Endothelial cell of umbilical vein (primary cell): ENCODE results near the gene FBXO5.

Experiments used
- EZH2 ChIP-seq: IDR thresholded peaks from 2 replicates; pipeline ENCODE4 v1.6.1; 2012; ENCODE audit warnings: borderline replicate concordance, low read depth, mild to moderate bottlenecking, moderate library complexity, low read length, inconsistent platforms; ENCODE audit not compliant: severe bottlenecking
- GATA2 ChIP-seq: IDR thresholded peaks from 2 replicates; pipeline ENCODE4 v1.7.0; 2011; ENCODE audit warnings: low read depth, mild to moderate bottlenecking, moderate library complexity, mixed read lengths, low read length; ENCODE audit not compliant: insufficient read length, insufficient read depth
- MYC ChIP-seq: IDR thresholded peaks from one replicate; pipeline ENCODE4 v1.6.1; 2011; ENCODE audit warnings: mild to moderate bottlenecking, low read depth, low read length
- POLR2AphosphoS5 ChIP-seq: IDR thresholded peaks from 2 replicates; pipeline ENCODE4 v1.6.1; 2012; ENCODE audit warnings: low read depth, mild to moderate bottlenecking, control low read depth, low read length, moderate library complexity; ENCODE audit not compliant: insufficient read depth
- TF ChIP-seq, protein P1 (sequence below), 2 donors: IDR thresholded peaks; 1 replicate in 1 of 2; 2 replicates in 1 of 2; pipeline ENCODE4 v1.5.1; 2011; ENCODE audit warnings: low read length in 2 of 2, mild to moderate bottlenecking in 2 of 2, moderate library complexity in 2 of 2, control low read depth in 1 of 2, inconsistent platforms in 1 of 2, low read depth in 1 of 2; ENCODE audit not compliant: insufficient read depth in 1 of 2; ENCODE audit errors: extremely low read depth in 1 of 2
- TF ChIP-seq, protein P2 (sequence below): IDR thresholded peaks from 2 replicates; pipeline ENCODE4 v1.6.1; 2011; ENCODE audit not compliant: insufficient read depth, insufficient read length

DNA sequence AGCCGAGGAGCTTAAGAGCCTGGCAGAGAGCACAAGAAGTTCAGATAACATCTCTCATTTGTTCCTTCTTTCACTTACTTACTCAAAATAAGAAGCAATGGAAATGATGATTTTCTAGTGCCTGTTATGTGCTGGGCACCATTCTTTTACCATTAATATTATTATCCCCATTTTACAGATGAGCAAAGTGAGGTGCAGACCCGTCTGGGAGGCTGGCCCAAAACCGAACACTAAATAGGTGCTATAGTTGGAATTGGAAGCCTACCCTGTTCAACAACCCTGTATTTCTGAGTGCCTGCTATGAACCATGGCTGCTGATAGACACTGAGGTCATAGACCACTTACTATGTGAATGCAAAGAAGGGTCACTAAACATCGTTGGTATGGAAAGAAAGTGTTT lies 44.6 kb upstream of the FBXO5 start:
- TF ChIP-seq, protein P1, sequence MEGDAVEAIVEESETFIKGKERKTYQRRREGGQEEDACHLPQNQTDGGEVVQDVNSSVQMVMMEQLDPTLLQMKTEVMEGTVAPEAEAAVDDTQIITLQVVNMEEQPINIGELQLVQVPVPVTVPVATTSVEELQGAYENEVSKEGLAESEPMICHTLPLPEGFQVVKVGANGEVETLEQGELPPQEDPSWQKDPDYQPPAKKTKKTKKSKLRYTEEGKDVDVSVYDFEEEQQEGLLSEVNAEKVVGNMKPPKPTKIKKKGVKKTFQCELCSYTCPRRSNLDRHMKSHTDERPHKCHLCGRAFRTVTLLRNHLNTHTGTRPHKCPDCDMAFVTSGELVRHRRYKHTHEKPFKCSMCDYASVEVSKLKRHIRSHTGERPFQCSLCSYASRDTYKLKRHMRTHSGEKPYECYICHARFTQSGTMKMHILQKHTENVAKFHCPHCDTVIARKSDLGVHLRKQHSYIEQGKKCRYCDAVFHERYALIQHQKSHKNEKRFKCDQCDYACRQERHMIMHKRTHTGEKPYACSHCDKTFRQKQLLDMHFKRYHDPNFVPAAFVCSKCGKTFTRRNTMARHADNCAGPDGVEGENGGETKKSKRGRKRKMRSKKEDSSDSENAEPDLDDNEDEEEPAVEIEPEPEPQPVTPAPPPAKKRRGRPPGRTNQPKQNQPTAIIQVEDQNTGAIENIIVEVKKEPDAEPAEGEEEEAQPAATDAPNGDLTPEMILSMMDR (IDR thresholded peaks at IDR 0.05; ENCODE audit: extremely low read depth in 1 of 2, insufficient read depth in 1 of 2, low read depth in 1 of 2, low read length in 2 of 2), result no peak
- TF ChIP-seq, protein P2, sequence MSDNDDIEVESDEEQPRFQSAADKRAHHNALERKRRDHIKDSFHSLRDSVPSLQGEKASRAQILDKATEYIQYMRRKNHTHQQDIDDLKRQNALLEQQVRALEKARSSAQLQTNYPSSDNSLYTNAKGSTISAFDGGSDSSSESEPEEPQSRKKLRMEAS, result no peak
- TF ChIP-seq GATA2, result no peak
- no peak for TF ChIP-seq EZH2
- TF ChIP-seq POLR2AphosphoS5, result no peak
- TF ChIP-seq MYC, result no peak
